ENCODE data around the gene PRF1.

GRCh38 chr10:70586348-70586930, 16.1 kb downstream of the PRF1 start:
- TF ChIP-seq, protein P1, sequence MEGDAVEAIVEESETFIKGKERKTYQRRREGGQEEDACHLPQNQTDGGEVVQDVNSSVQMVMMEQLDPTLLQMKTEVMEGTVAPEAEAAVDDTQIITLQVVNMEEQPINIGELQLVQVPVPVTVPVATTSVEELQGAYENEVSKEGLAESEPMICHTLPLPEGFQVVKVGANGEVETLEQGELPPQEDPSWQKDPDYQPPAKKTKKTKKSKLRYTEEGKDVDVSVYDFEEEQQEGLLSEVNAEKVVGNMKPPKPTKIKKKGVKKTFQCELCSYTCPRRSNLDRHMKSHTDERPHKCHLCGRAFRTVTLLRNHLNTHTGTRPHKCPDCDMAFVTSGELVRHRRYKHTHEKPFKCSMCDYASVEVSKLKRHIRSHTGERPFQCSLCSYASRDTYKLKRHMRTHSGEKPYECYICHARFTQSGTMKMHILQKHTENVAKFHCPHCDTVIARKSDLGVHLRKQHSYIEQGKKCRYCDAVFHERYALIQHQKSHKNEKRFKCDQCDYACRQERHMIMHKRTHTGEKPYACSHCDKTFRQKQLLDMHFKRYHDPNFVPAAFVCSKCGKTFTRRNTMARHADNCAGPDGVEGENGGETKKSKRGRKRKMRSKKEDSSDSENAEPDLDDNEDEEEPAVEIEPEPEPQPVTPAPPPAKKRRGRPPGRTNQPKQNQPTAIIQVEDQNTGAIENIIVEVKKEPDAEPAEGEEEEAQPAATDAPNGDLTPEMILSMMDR (IDR thresholded peaks at IDR 0.05) = no peak
- no peak for TF ChIP-seq POLR2A (IDR thresholded peaks at IDR 0.05)

All from thyroid gland (tissue), 4 donors.